IMR-90 (cell line): ENCODE data around the gene CST9L. TPM values are rescaled to one million over a fixed set of nuclear protein-coding genes. Genes with fewer than 3 reads are reported as not detected.

Experiments used
- polyA plus RNA-seq, 3 experiments: library from polyadenylated mRNA; depleted of rRNA; stranded (reverse); fragments of >200 nt; gene quantifications; 2 replicates each; pipeline ENCODE4 v1.2.3, GENCODE V29; 2012; ENCODE audit warnings: low replicate concordance in 1 of 3
- total RNA-seq: library from RNA; depleted of rRNA; stranded (reverse); fragments of >200 nt; gene quantifications from 2 replicates; pipeline ENCODE4 v1.2.3, GENCODE V29; 2012; rRNA removed

The CST9L gene
- total and polyA plus RNA-seq, 2 of the 4 experiments (the other 2 are of a cell fraction): not detected

Other genes starting within 250 kb of the CST9L start
- 25.5 and 25.8 TPM in 2 replicates for gene NXT1, start 217.7 kb downstream of the CST9L start, total RNA-seq
- gene NXT1, start 217.7 kb downstream of the CST9L start, polyA plus RNA-seq (2012; rRNA removed): 23.6 and 27.0 TPM in 2 replicates
- gene GZF1, start 206.3 kb downstream of the CST9L start, total RNA-seq: 23.7 and 30.3 TPM in 2 replicates
- gene GZF1, start 206.3 kb downstream of the CST9L start, polyA plus RNA-seq (2012; rRNA removed): 24.7 and 25.7 TPM in 2 replicates
- 3.9 and 5.2 TPM in 2 replicates for gene NAPB, start 147.0 kb downstream of the CST9L start, total RNA-seq
- gene NAPB, start 147.0 kb downstream of the CST9L start, polyA plus RNA-seq (2012; rRNA removed): 2.8 and 4.4 TPM in 2 replicates
- not detected in 2 replicates for gene CSTL1, start 128.8 kb downstream of the CST9L start, total RNA-seq
- gene CSTL1, start 128.8 kb downstream of the CST9L start, polyA plus RNA-seq (2012; rRNA removed): not detected in 2 replicates
- gene CST11, start 115.6 kb downstream of the CST9L start, total RNA-seq: not detected in 2 replicates
- not detected in 2 replicates for gene CST11, start 115.6 kb downstream of the CST9L start, polyA plus RNA-seq (2012; rRNA removed)
- gene CST8, start 77.4 kb downstream of the CST9L start, total RNA-seq: not detected in 2 replicates
- not detected in 2 replicates for gene CST8, start 77.4 kb downstream of the CST9L start, polyA plus RNA-seq (2012; rRNA removed)
- gene CST9, start 37.4 kb upstream of the CST9L start, total RNA-seq: not detected in 2 replicates
- not detected in 2 replicates for gene CST9, start 37.4 kb upstream of the CST9L start, polyA plus RNA-seq (2012; rRNA removed)
- 26.0 and 30.8 TPM in 2 replicates for gene CST3, start 69.5 kb upstream of the CST9L start, total RNA-seq
- 471 and 531 TPM in 2 replicates for gene CST3, start 69.5 kb upstream of the CST9L start, polyA plus RNA-seq (2012; rRNA removed)
- gene CST4, start 120.6 kb upstream of the CST9L start, total RNA-seq: not detected in 2 replicates
- gene CST4, start 120.6 kb upstream of the CST9L start, polyA plus RNA-seq (2012; rRNA removed): not detected in 2 replicates
- not detected in 2 replicates for gene CST1, start 182.5 kb upstream of the CST9L start, total RNA-seq
- gene CST1, start 182.5 kb upstream of the CST9L start, polyA plus RNA-seq (2012; rRNA removed): not detected in 2 replicates